Ovary (tissue), 9 donors: ENCODE data around the gene F8. TPM values are rescaled to one million over a fixed set of nuclear protein-coding genes. Genes with fewer than 3 reads are reported as not detected.
"Not testable (repeated sequence)": the region's sequence is repeated elsewhere in the genome, so short reads cannot be mapped to it uniquely, and the experiment has no call there.

ENCODE experiments used
- DNase-seq, 5 donors: peaks; one replicate each; pipeline ENCODE4 v3.0.0-alpha.2; 2019 to 2020
- H3K27ac ChIP-seq, 2 donors: fragments of 200-600 bp; one replicate each; pipeline versions ENCODE4 v1.5.1 to v1.8.0; 2019 to 2022
- H3K27me3 ChIP-seq: fragments of 200-600 bp; one replicate; pipeline ENCODE4 v1.8.0; 2022
- H3K36me3 ChIP-seq: fragments of 200-600 bp; sonication (generic); one replicate; pipeline ENCODE4 v1.5.1; 2019
- H3K4me1 ChIP-seq: one replicate; pipeline ENCODE4 v1.8.1; 2013; ENCODE audit warnings: mild to moderate bottlenecking, moderate library complexity; ENCODE audit not compliant: insufficient read depth
- H3K4me3 ChIP-seq: fragments of 200-600 bp; sonication (generic); one replicate; pipeline ENCODE4 v1.5.1; 2017
- H3K9me3 ChIP-seq, 2 donors: fragments of 200-600 bp in 1 of 2; sonication (generic) in 1 of 2; one replicate each; pipeline versions ENCODE4 v1.5.1 to v1.8.1; 2013 to 2019; ENCODE audit warnings: mild to moderate bottlenecking in 1 of 2, moderate library complexity in 1 of 2
- EP300 ChIP-seq: sonication (generic); formaldehyde crosslinking; IDR thresholded peaks from one replicate; pipeline ENCODE4 v1.6.1; 2017; ENCODE audit warnings: antibody characterized with exemption
- POLR2A ChIP-seq: fragments of 450-650 bp; IDR thresholded peaks from one replicate; pipeline ENCODE4 v1.6.1; 2017; ENCODE audit warnings: antibody characterized with exemption, mild to moderate bottlenecking, moderate library complexity
- WGBS, 3 donors: extraction: QIAGEN DNeasy Blood & Tissue Kit in 1 of 3; methylation state at CpG; one replicate each; pipeline versions ENCODE4 v1.1.5 to v1.1.7; 2013 to 2017; 5-methylcytosine and 5-hydroxymethylcytosine counted together
- intact Hi-C, 4 donors: fragments of 100-400 bp; cut with DNase I; formaldehyde crosslinking; loops; one replicate each; pipeline versions ENCODE4 v1.11.0 to v1.15.1; 2022 to 2023
- polyA plus RNA-seq, 2 donors: library from polyadenylated mRNA; stranded (reverse); fragments of 200-250 nt in 1 of 2; fragments of 350-450 nt in 1 of 2; fragmentation: Illumina TruSeq in 1 of 2; extraction: RNeasy Lipid Tissue Mini Kit (QIAGEN cat#74804) in 1 of 2; gene quantifications; one replicate each; pipeline ENCODE4 v1.2.3, GENCODE V29; 2013 to 2014
- total RNA-seq, 7 donors: library from RNA; depleted of rRNA in 2 of 7; stranded (reverse); fragments of >200 nt in 2 of 7; fragmentation: NEBNext Ultra II Directional in 3 of 7; extraction: Animal tissue kit (Norgen Biotek cat#: 25700) in 3 of 7; gene quantifications; one replicate each; pipeline versions ENCODE4 v1.1.0 to v1.2.4, GENCODE V29; 2016 to 2023
- TF ChIP-seq, protein P1 (sequence below), 3 donors: fragments of 450-650 bp in 2 of 3; fragments of 200-600 bp in 1 of 3; IDR thresholded peaks; one replicate each; pipeline versions ENCODE4 v1.5.1 to v1.8.0; 2016 to 2022; ENCODE audit warnings: antibody characterized with exemption in 3 of 3, mild to moderate bottlenecking in 1 of 3
- donor health status: DM: no; HTN: no; CAD: no; lungs with moderate emphysema.
- donor health status: DM: no; HTN: no; CAD: no.
- donor health status: Bipolar disorder and iron deficiency.
- donor health status: DM: yes; HTN: yes; CAD: no.
- donor health status: DM: no; HTN: no; CAD: no.
- donor health status: DM: yes; HTN: yes; CAD: no.

Gene F8
- total and polyA plus RNA-seq, 9 donors: 15.3 to 77.5 (median 22.2) TPM

DNA sequence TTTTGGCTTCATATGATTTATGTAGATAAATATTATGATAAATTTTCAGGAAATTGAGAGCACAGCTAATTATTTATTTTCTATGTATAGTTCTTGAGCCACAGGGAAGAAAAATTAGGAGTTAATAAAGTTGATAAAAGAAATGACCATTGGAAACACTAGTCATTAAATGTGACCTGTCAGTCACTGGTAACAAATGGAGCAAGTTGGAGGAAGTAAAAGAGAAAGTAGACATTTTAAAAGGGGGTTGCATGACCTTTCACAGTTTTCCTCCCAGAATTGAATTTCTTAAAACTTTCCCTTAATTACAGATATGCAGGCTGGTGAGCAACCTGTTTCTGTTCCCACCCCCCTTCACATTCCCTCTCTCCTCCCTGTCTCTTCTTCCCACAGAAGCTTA lies 193.4 kb downstream of the F8 start:
- Histone ChIP-seq H3K4me1 (no peaks in the 10 kb centered on the region), H3K9me3 (no peaks in the 10 kb centered on the region), H3K4me3 (no peak overlapping the region), H3K27ac (no peak overlapping the region), H3K36me3 (no peaks in the 10 kb centered on the region), H3K27me3 (no peaks in the 10 kb centered on the region)
- no peak for DNase-seq
- no peak for TF ChIP-seq POLR2A
- no peak for TF ChIP-seq EP300
- TF ChIP-seq, protein P1, sequence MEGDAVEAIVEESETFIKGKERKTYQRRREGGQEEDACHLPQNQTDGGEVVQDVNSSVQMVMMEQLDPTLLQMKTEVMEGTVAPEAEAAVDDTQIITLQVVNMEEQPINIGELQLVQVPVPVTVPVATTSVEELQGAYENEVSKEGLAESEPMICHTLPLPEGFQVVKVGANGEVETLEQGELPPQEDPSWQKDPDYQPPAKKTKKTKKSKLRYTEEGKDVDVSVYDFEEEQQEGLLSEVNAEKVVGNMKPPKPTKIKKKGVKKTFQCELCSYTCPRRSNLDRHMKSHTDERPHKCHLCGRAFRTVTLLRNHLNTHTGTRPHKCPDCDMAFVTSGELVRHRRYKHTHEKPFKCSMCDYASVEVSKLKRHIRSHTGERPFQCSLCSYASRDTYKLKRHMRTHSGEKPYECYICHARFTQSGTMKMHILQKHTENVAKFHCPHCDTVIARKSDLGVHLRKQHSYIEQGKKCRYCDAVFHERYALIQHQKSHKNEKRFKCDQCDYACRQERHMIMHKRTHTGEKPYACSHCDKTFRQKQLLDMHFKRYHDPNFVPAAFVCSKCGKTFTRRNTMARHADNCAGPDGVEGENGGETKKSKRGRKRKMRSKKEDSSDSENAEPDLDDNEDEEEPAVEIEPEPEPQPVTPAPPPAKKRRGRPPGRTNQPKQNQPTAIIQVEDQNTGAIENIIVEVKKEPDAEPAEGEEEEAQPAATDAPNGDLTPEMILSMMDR (IDR thresholded peaks at IDR 0.05): no peak
- intact Hi-C loops: no loop called here

DNA sequence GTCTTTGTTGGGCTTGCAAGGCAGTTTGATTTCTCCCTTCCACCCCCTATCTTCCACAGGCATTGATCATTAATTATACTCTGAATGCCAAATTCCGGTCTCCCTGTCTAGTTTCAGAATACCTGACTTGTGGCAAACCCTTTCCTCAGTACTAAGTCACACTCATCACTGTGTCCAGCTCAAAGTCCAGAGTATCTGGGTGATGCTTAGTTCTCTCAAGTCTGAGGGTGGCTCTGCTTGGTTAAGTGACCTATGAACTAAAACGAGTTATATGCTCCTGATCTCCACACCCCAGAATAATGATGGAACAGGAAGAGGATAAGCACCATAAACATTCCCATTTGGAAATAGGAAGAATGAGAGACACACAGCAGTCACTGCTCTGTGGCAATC lies 194.5 kb downstream of the F8 start:
- TF ChIP-seq EP300 (no peak), POLR2A (no peak)
- TF ChIP-seq, protein P1 (IDR thresholded peaks at IDR 0.05): no peak
- Histone ChIP-seq H3K27me3 (no peaks in the 10 kb centered on the region), H3K4me1 (no peaks in the 10 kb centered on the region), H3K27ac (no peak overlapping the region), H3K36me3 (no peaks in the 10 kb centered on the region), H3K9me3 (no peaks in the 10 kb centered on the region), H3K4me3 (no peak overlapping the region)
- intact Hi-C loops: no loop called here
- no peak for DNase-seq
- 61 to 73% (median 63%) methylated on average over 2 of the region's 2 CpGs for WGBS, 3 donors

DNA sequence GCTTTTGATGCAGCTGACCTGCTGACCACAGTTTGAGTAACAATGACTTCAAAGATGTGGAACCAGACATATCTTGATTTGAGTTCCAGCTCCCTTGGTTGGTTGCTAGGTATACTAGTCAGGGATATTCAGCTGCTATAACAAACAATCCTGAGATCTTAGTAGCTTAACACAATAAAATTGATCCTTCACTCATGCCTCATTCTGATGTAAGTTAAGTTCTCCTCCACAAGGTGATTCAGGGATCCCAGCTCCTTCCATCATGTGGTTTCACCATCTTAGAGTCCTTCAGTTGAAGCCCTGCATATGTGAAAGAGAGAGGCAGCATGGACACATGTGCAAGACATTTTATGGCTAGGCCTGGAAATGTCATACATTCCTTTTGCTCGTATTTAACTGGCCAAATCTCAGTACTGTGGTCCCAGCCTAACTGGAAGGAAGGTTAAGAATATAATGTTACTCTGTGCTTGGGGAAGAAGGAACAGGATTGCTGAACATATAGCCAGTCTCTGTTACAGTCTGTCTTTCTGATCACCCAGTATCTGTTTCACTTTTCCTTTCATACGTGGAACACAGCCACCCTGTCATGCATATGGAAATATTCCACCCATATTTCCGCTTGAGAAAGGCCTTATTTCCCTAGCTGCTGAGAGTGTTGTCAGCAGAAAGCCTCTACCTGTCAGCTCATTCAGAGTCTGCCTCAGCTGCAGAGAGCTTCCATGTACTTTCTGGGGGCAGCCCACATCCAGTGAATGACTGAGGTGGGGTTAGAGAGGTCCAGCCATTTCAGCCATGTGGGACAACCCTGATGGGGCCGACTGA lies 195.1 kb downstream of the F8 start:
- no peaks in the 10 kb centered on the region for H3K27me3 ChIP-seq
- no peak overlapping the region for H3K27ac ChIP-seq
- H3K4me1 ChIP-seq: no peaks in the 10 kb centered on the region
- H3K36me3 ChIP-seq: no peaks in the 10 kb centered on the region
- intact Hi-C loops: no loop called here
- TF ChIP-seq POLR2A: no peak
- TF ChIP-seq, protein P1 (IDR thresholded peaks at IDR 0.05): no peak
- no peak for TF ChIP-seq EP300
- WGBS, 3 donors: 51 to 62% (median 53%) methylated on average over 4 of the region's 4 CpGs
- DNase-seq: no peak
- H3K4me3 ChIP-seq: no peak overlapping the region
- H3K9me3 ChIP-seq: no peaks in the 10 kb centered on the region

DNA sequence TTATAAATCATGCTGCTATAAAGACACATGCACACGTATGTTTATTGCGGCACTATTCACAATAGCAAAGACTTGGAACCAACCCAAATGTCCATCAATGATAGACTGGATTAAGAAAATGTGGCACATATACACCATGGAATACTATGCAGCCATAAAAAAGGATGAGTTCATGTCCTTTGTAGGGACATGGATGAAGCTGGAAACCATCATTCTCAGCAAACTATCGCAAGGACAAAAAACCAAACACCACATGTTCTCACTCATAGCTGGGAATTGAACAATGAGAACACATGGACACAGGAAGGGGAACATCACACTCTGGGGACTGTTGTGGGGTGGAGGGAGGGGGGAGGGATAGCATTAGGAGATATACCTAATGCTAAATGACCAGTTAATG lies 196.9 kb downstream of the F8 start:
- H3K9me3 ChIP-seq, H3K27ac ChIP-seq, intact Hi-C loops, DNase-seq, H3K36me3 ChIP-seq, H3K4me1 ChIP-seq, H3K27me3 ChIP-seq, H3K4me3 ChIP-seq: not testable (repeated sequence)
- 83 to 92% methylated on average over 1 to 3 of the region's 3 CpGs; no CpG with 5 or more reads in 1 of the 3 donors for WGBS, 3 donors

DNA sequence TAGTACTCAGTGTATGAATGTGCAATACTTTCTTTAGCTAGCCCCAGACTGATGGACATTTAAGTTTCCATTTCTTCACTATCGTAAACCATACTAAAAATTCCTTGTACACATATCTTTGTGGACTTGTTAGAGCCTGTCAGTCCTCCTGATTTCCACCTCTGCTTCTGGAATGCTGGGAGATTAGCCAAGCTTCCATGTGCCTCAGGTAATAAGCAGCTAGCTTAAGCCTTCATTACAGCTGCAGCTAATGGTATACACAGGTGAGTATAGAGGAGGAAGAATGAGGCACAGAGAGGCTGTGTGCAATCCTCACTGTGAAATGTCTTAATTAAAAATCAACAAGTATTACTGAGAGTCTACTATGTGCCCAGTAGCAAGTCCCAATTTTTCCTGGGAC lies 197.9 kb downstream of the F8 start:
- Histone ChIP-seq H3K27ac (no peak overlapping the region), H3K4me1 (no peaks in the 10 kb centered on the region), H3K9me3 (no peaks in the 10 kb centered on the region), H3K4me3 (no peak overlapping the region), H3K27me3 (no peaks in the 10 kb centered on the region), H3K36me3 (no peaks in the 10 kb centered on the region)
- TF ChIP-seq, protein P1 (IDR thresholded peaks at IDR 0.05): no peak
- no peak for TF ChIP-seq EP300
- DNase-seq: no peak
- intact Hi-C loops: no loop called here
- 79 to 90% (median 88%) methylated on average over 1 of the region's 1 CpG for WGBS, 3 donors
